BJ (cell line): ENCODE results near the gene FUT3. TPM values are rescaled to one million over a fixed set of nuclear protein-coding genes. Genes with fewer than 3 reads are reported as not detected.

ENCODE experiments used
- CTCF ChIA-PET: fragments of 350-600 bp; formaldehyde crosslinking; extraction: SDS; loops from one replicate; lab custom pipeline; 2021; ENCODE audit warnings: antibody characterized with exemption, inconsistent platforms; lab: Yijun Ruan, JAX
- POLR2A ChIA-PET: fragments of 300-600 bp; sonication (Branson Sonifier 250); formaldehyde crosslinking; extraction: SDS; loops from one replicate; lab custom pipeline; 2021; ENCODE audit warnings: antibody characterized with exemption; lab: Charles Lee
- DNase-seq: peaks from one replicate; pipeline ENCODE4 v3.0.0-alpha.2; 2011; ENCODE audit warnings: low read depth
- H3K27me3 ChIP-seq: 2 replicates; pipeline ENCODE4 v1.6.0; 2011; ENCODE audit warnings: low read length; ENCODE audit not compliant: control insufficient read depth, insufficient read depth
- H3K36me3 ChIP-seq: 2 replicates; pipeline ENCODE4 v1.5.1; 2011; ENCODE audit warnings: low read length; ENCODE audit not compliant: control insufficient read depth, insufficient read depth
- H3K4me3 ChIP-seq: 2 replicates; pipeline ENCODE4 v1.5.1; 2011; ENCODE audit warnings: low read depth, mild to moderate bottlenecking, control low read depth, low read length
- CTCF ChIP-seq: IDR thresholded peaks from 2 replicates; pipeline ENCODE4 v1.5.1; 2011; ENCODE audit warnings: low read depth, mild to moderate bottlenecking, control low read depth, inconsistent platforms, low read length, moderate library complexity; ENCODE audit not compliant: insufficient read depth
- polyA plus RNA-seq: library from polyadenylated mRNA; depleted of rRNA; stranded (reverse); fragments of >200 nt; gene quantifications from 2 replicates; pipeline ENCODE4 v1.2.3, GENCODE V29; 2011

The FUT3 gene
- polyA plus RNA-seq, 1 experiment = not detected

GRCh38 chr19:5820785-5821184 is 30.5 kb downstream of the FUT3 start:
- POLR2A ChIA-PET = no interaction called here
- no peaks in the 10 kb centered on the region for H3K36me3 ChIP-seq
- TF ChIP-seq CTCF = no peak
- no peak overlapping the region for H3K4me3 ChIP-seq
- CTCF ChIA-PET = interaction anchor here (4.7 kb wide), 1 partner anchor 17 kb away, joined by 21 read pairs; no protein-coding TSS in a partner anchor
- DNase-seq = no peak
- no peaks in the 10 kb centered on the region for H3K27me3 ChIP-seq

- DNase-seq = no peak
- no peak overlapping the region for H3K4me3 ChIP-seq
- ChIA-PET CTCF (interaction anchor here (0.5 to 1.1 kb wide), 2 partner anchors 11 to 14 kb away, joined by 3 to 4 read pairs; partner anchors contain the start of gene NRTN), POLR2A (no interaction called here)
- no peaks in the 10 kb centered on the region for H3K36me3 ChIP-seq
- peaks cover 3% of the 10 kb centered on the region; the same call in 1 of the 2 replicates for H3K27me3 ChIP-seq
- TF ChIP-seq CTCF = no peak
Observed at GRCh38 chr19:5818594-5818993, 32.7 kb downstream of the FUT3 start.

- no peaks in the 10 kb centered on the region for H3K36me3 ChIP-seq
- no peak for DNase-seq
- ChIA-PET CTCF (interaction anchor here (1.1 kb wide), 1 partner anchor 13 kb away, joined by 3 read pairs; the partner anchor contains the start of gene NRTN), POLR2A (no interaction called here)
- no peak for TF ChIP-seq CTCF
- peaks cover 3% of the 10 kb centered on the region; the same call in 1 of the 2 replicates for H3K27me3 ChIP-seq
- H3K4me3 ChIP-seq = no peak overlapping the region
Observed at GRCh38 chr19:5817218-5817617, 34.0 kb downstream of the FUT3 start.

GRCh38 chr19:5814852-5815246 is 36.4 kb downstream of the FUT3 start:
- ChIA-PET CTCF (interaction anchor here (0.5 to 1.3 kb wide), 2 partner anchors 11 to 20 kb away, joined by 3 to 5 read pairs; no protein-coding TSS in a partner anchor), POLR2A (no interaction called here)
- DNase-seq = no peak

More at GRCh38 chr19:5814852-5815246, 36.4 kb downstream of the FUT3 start:
- no peak for TF ChIP-seq CTCF
- no peak overlapping the region for H3K4me3 ChIP-seq
- peaks cover 3% of the 10 kb centered on the region; the same call in 1 of the 2 replicates for H3K27me3 ChIP-seq
- no peaks in the 10 kb centered on the region for H3K36me3 ChIP-seq
